Brain microvascular endothelial cell (primary cell): ENCODE results near the gene CARD19.

Experiments used
- DNase-seq: peaks from one replicate; pipeline ENCODE4 v3.0.0-alpha.2; 2020
- H3K27ac ChIP-seq: fragments of 250-450 bp; sonication (Bioruptor Pico); 2 replicates; pipeline ENCODE4 v1.5.1; 2020; ENCODE audit warnings: mild to moderate bottlenecking, moderate library complexity
- H3K27me3 ChIP-seq: fragments of 250-450 bp; sonication (Bioruptor Pico); replicated peaks from 2 replicates; pipeline ENCODE4 v1.5.1; 2020; ENCODE audit warnings: mild to moderate bottlenecking
- H3K36me3 ChIP-seq: fragments of 250-450 bp; sonication (Bioruptor Pico); replicated peaks from 2 replicates; pipeline ENCODE4 v1.5.1; 2020; ENCODE audit warnings: mild to moderate bottlenecking
- H3K4me3 ChIP-seq: 2 replicates; pipeline ENCODE4 v1.5.1; 2011; ENCODE audit warnings: low read depth, mild to moderate bottlenecking, control low read depth, low read length, moderate library complexity
- CTCF ChIP-seq: IDR thresholded peaks from 2 replicates; pipeline ENCODE4 v1.5.1; 2011; ENCODE audit warnings: low read depth, mild to moderate bottlenecking, moderate library complexity, low read length, control low read depth, inconsistent platforms; ENCODE audit errors: missing control alignments
- in situ Hi-C: cut with HindIII; loops from 2 replicates; pipeline ENCODE4 v1.10.0; 2017; ENCODE audit warnings: low sequenced_read_pairs, low pct_ligation_motif_present

CARD19 gene

GRCh38 chr9:93095205-93096130 is 549 bp upstream of the CARD19 start:
- in situ Hi-C loops: no loop called here
- Histone ChIP-seq H3K4me3 (peak overlapping the region; percentile 47), H3K27me3 (no peaks in the 10 kb centered on the region), H3K27ac (peak overlapping the region; percentile 74), H3K36me3 (no peaks in the 10 kb centered on the region)
- DNase-seq: peak; percentile 98
- TF ChIP-seq CTCF: no peak

DNA sequence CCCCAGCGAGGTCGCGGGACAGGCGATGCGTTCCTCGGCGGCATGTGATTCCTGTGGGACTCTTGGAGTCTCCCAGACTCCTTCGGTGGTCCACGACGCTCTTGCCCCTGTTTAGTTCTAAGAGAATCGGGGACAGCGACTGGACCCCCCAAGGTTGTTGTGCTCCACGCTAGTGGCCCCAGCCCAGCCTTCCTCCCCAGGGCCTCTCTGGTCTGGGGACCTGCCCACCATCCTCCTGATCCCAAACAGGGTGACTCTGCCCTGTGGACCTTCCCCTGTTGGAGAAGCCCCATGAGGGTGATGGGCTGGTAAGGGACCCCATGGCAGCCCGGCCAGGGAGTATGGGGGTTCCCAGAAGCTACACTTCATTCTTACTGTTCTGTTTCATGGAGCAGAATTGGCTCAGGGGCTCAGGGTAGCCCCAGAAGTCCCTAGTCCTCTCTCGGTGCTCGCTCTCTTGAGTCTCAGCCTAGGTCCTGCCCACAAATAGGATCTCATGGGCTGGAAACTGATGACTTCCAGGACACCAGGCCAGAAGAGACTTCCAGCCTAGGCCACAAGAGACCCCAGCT is 880 bp downstream of the CARD19 start:
- DNase-seq: no peak
- Histone ChIP-seq H3K27ac (no peak overlapping the region), H3K36me3 (no peaks in the 10 kb centered on the region), H3K27me3 (no peaks in the 10 kb centered on the region), H3K4me3 (peak overlapping the region; percentile 66)
- no peak for TF ChIP-seq CTCF
- in situ Hi-C loops: no loop called here

GRCh38 chr9:93097511-93098201 is 1.6 kb downstream of the CARD19 start:
- H3K27me3 ChIP-seq: no peaks in the 10 kb centered on the region
- no peak for TF ChIP-seq CTCF
- H3K4me3 ChIP-seq: peak overlapping the region; percentile 66
- no peak for DNase-seq
- in situ Hi-C loops: no loop called here
- no peaks in the 10 kb centered on the region for H3K36me3 ChIP-seq
- H3K27ac ChIP-seq: no peak overlapping the region

GRCh38 chr9:93098236-93098946 is 2.4 kb downstream of the CARD19 start:
- no peak for TF ChIP-seq CTCF
- no peaks in the 10 kb centered on the region for H3K36me3 ChIP-seq
- H3K27me3 ChIP-seq: no peaks in the 10 kb centered on the region
- peak overlapping the region; percentile 35 for H3K4me3 ChIP-seq
- DNase-seq: peak; percentile 94
- H3K27ac ChIP-seq: peak overlapping the region; percentile 32
- in situ Hi-C loops: no loop called here

DNA sequence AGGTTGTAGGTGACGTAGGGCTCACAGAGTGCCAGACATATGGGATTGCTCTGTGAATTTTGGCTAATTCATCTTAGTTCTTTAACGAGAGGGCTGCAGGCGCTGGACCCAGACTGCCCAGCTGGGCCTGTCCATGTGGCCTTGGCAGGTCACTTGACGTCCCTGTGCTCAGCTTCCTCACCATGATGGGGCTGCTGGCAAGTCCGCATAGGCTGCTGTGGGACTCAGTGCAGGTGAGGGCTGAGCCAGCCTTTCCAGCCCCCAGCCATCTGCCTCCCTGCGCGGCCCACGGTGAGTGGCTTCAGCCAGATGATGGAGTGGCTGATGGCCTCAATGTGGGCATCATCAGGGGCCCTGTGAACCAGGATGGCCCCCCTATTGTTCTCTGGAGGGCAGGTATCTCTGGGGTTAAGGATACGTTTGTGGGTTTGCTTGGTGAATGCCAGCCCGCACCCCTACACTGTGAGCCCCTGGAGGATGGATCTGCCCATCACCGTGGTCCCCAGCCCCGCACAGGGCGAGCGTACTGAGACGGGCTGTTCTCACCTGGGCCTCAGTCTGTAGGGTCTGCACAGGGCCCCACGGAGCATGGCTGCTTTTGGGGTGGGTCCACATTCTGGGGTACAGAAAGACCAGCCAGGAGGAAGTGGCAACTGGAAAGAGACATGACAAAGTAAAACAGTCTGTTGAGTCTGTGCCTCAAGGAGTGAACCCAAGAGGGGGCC is 3.7 kb downstream of the CARD19 start:
- Histone ChIP-seq H3K36me3 (no peaks in the 10 kb centered on the region), H3K27me3 (no peaks in the 10 kb centered on the region), H3K27ac (no peak overlapping the region), H3K4me3 (no peak overlapping the region)
- in situ Hi-C loops: no loop called here
- TF ChIP-seq CTCF: no peak
- no peak for DNase-seq
